NOMO-1 (cell line): ENCODE measurements around the gene FAM131A.
A peak's percentile ranks its signal among the peaks of the same experiment; 100 is the strongest.

Source experiments
- DNase-seq, 2 experiments: peaks; one replicate each; lab custom pipeline; 2025; ENCODE audit not compliant: unreplicated experiment in 2 of 2; lab: John Stamatoyannopoulos, UW

Gene FAM131A

GRCh38 chr3:184375747-184376461, 38.5 kb downstream of the FAM131A start:
- no peak for DNase-seq

GRCh38 chr3:184377374-184377773, 40.0 kb downstream of the FAM131A start:
- no peak for DNase-seq

GRCh38 chr3:184377882-184378445, 40.6 kb downstream of the FAM131A start, which contains the start of gene THPO:
THPO (minus strand) TSS chr3:184378207; CDS start chr3:184376259, 1,948 bp downstream.
- DNase-seq, result no peak

GRCh38 chr3:184378651-184379357, 41.4 kb downstream of the FAM131A start:
- no peak for DNase-seq

- DNase-seq, result no peak
Observed at GRCh38 chr3:184379358-184380184, 42.2 kb downstream of the FAM131A start, which contains the start of gene CHRD. CHRD (plus strand) TSS chr3:184380054; CDS start chr3:184380319, 265 bp downstream.

GRCh38 chr3:184380185-184380626, 42.8 kb downstream of the FAM131A start:
- DNase-seq, result no peak

GRCh38 chr3:184380627-184381260, 43.3 kb downstream of the FAM131A start:
- no peak for DNase-seq

- DNase-seq, result peak; percentile 54 to 68
Observed at GRCh38 chr3:184381261-184382224, 44.1 kb downstream of the FAM131A start.

- no peak for DNase-seq
Observed at GRCh38 chr3:184382326-184383032, 45.1 kb downstream of the FAM131A start.

- no peak for DNase-seq
Observed at GRCh38 chr3:184383033-184383740, 45.8 kb downstream of the FAM131A start.

- no peak for DNase-seq
Observed at GRCh38 chr3:184384342-184384741, 46.9 kb downstream of the FAM131A start.

GRCh38 chr3:184384856-184385422, 47.5 kb downstream of the FAM131A start:
- no peak for DNase-seq

GRCh38 chr3:184386047-184386806, 48.8 kb downstream of the FAM131A start:
- no peak for DNase-seq

GRCh38 chr3:184387174-184387714, 49.8 kb downstream of the FAM131A start:
- no peak for DNase-seq

- no peak for DNase-seq
Observed at GRCh38 chr3:184388164-184388935, 51.0 kb downstream of the FAM131A start.

GRCh38 chr3:184388936-184389230, 51.5 kb downstream of the FAM131A start:
- no peak for DNase-seq
